Keratinocyte (primary cell): Measurements from ENCODE around the gene ATP11B.

Experiments used
- EZH2 ChIP-seq: IDR thresholded peaks from one replicate; pipeline ENCODE4 v1.6.1; 2012; ENCODE audit warnings: inconsistent platforms, mild to moderate bottlenecking, low read length, moderate library complexity
- TF ChIP-seq, protein P1 (sequence below), 3 experiments: IDR thresholded peaks in 1 of 3; conservative IDR thresholded peaks in 1 of 3; optimal IDR thresholded peaks in 1 of 3; 2 replicates in 2 of 3; 3 replicates in 1 of 3; pipeline versions ENCODE3 to v1.5.1; 2011; ENCODE audit warnings: low read length in 3 of 3, mild to moderate bottlenecking in 3 of 3, moderate library complexity in 2 of 3, control low read depth in 1 of 3, inconsistent platforms in 1 of 3; ENCODE audit not compliant: insufficient read depth in 2 of 3; ENCODE audit errors: extremely low read depth in 1 of 3

DNA sequence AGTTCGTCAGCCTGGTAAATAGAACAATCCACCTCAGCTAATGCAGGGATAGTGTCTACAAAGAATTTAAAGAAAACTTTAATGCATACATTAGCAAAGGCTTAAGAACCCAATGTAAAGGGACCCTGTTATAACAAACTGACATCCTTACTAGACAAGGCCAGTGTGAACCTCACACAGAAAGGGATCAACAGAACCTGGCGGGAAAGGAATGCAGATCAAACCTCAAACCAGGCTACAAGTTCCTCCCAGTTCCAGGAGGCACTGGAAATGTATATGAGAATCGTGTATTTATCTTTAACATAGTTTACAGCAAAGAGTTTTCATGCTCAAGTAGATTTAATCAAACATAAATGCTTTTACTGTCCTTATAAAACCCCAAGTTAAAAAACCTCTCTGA is 37.6 kb upstream of the ATP11B start:
- TF ChIP-seq EZH2: no peak
- TF ChIP-seq, protein P1, sequence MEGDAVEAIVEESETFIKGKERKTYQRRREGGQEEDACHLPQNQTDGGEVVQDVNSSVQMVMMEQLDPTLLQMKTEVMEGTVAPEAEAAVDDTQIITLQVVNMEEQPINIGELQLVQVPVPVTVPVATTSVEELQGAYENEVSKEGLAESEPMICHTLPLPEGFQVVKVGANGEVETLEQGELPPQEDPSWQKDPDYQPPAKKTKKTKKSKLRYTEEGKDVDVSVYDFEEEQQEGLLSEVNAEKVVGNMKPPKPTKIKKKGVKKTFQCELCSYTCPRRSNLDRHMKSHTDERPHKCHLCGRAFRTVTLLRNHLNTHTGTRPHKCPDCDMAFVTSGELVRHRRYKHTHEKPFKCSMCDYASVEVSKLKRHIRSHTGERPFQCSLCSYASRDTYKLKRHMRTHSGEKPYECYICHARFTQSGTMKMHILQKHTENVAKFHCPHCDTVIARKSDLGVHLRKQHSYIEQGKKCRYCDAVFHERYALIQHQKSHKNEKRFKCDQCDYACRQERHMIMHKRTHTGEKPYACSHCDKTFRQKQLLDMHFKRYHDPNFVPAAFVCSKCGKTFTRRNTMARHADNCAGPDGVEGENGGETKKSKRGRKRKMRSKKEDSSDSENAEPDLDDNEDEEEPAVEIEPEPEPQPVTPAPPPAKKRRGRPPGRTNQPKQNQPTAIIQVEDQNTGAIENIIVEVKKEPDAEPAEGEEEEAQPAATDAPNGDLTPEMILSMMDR (optimal IDR thresholded peaks at IDR 0.05 in 1 of 3, IDR thresholded peaks at IDR 0.05 in 1 of 3, conservative IDR thresholded peaks at IDR 0.05 in 1 of 3; ENCODE audit: extremely low read depth in 1 of 3, insufficient read depth in 2 of 3, low read length in 3 of 3): no peak
